ENCODE measurements around the gene TMOD1. TPM values are rescaled to one million over a fixed set of nuclear protein-coding genes. Genes with fewer than 3 reads are reported as not detected.

The TMOD1 gene
- total and polyA plus RNA-seq, 2 of the 13 experiments (the other 11 are each of a cell fraction or from before 2014, with no cell fraction given) = 0.04 to 0.07 TPM

GRCh38 chr9:97632985-97633858, 131.8 kb downstream of the TMOD1 start, which contains the start of the genes NCBP1 and TSTD2 (continued):
- TF ChIP-seq ZXDC (CRISPR knock-in tag; IDR thresholded peaks at IDR 0.05) = peak; percentile 82; the same call in 1 of the 2 replicates
- TF ChIP-seq MLLT10 (CRISPR knock-in tag; IDR thresholded peaks at IDR 0.05) = no peak
- peak; percentile 65; the same call in 1 of the 2 replicates for TF ChIP-seq NFKB2 (CRISPR knock-in tag; IDR thresholded peaks at IDR 0.05; ENCODE audit: borderline replicate concordance)
- peak; percentile 61; the same call in 1 of the 2 replicates for TF ChIP-seq ZNF232 (CRISPR knock-in tag; IDR thresholded peaks at IDR 0.05; ENCODE audit: borderline replicate concordance)
- TF ChIP-seq DNMT1 (CRISPR knock-in tag; IDR thresholded peaks at IDR 0.05) = no peak
- TF ChIP-seq PHF21A (CRISPR knock-in tag; IDR thresholded peaks at IDR 0.05) = peak; percentile 74
- no peak; the same call in 1 of the 2 replicates for TF ChIP-seq ZNF335 (CRISPR knock-in tag; IDR thresholded peaks at IDR 0.05)
- no peak for TF ChIP-seq ZNF569 (CRISPR knock-in tag; IDR thresholded peaks at IDR 0.05; ENCODE audit: borderline replicate concordance)
- 0 out of 2 replicates have a peak, but pooled peaks have one; percentile 81 for TF ChIP-seq ZNF800 (CRISPR knock-in tag; IDR thresholded peaks at IDR 0.05)
- peak; percentile 18 for TF ChIP-seq TBL1XR1 (IDR thresholded peaks at IDR 0.05; ENCODE audit: borderline replicate concordance, low read length, partially characterized antibody)
- peak; percentile 95 for TF ChIP-seq KMT2A (CRISPR knock-in tag; IDR thresholded peaks at IDR 0.05)
- peak; percentile 49; the same call in 1 of the 2 replicates for TF ChIP-seq ZNF839 (CRISPR knock-in tag; IDR thresholded peaks at IDR 0.05; ENCODE audit: borderline replicate concordance)
- TF ChIP-seq SALL1 (CRISPR knock-in tag; IDR thresholded peaks at IDR 0.05) = no peak; the same call in none of the 2 replicates
- TF ChIP-seq ZZZ3 (CRISPR knock-in tag; IDR thresholded peaks at IDR 0.05; ENCODE audit: borderline replicate concordance) = peak; percentile 7; the same call in 1 of the 2 replicates
- TF ChIP-seq HDAC1 (CRISPR knock-in tag; IDR thresholded peaks at IDR 0.05) = peak; percentile 71
- 0 out of 2 replicates have a peak, but pooled peaks have one; percentile 11 for TF ChIP-seq AKAP8 (CRISPR knock-in tag; IDR thresholded peaks at IDR 0.05)
- no peak for TF ChIP-seq RCOR2 (CRISPR knock-in tag; IDR thresholded peaks at IDR 0.05)
- peak; percentile 80 for TF ChIP-seq ZNF264 (CRISPR knock-in tag; IDR thresholded peaks at IDR 0.05)
- TF ChIP-seq SNRNP70 (IDR thresholded peaks at IDR 0.05; ENCODE audit: low read depth, low read length) = no peak
- TF ChIP-seq CREBL2 (CRISPR knock-in tag; IDR thresholded peaks at IDR 0.05; ENCODE audit: borderline replicate concordance) = peak; percentile 79; the same call in 1 of the 2 replicates
- no peak for TF ChIP-seq SOX6 (IDR thresholded peaks at IDR 0.05)
- peak; percentile 44 for TF ChIP-seq SOX6 (CRISPR knock-in tag; IDR thresholded peaks at IDR 0.05)
- TF ChIP-seq CHCHD3 (CRISPR knock-in tag; IDR thresholded peaks at IDR 0.05) = no peak
- no peak; the same call in 1 of the 2 replicates for TF ChIP-seq ETV6 (CRISPR knock-in tag; conservative IDR thresholded peaks at IDR 0.05)
- TF ChIP-seq, protein P1, sequence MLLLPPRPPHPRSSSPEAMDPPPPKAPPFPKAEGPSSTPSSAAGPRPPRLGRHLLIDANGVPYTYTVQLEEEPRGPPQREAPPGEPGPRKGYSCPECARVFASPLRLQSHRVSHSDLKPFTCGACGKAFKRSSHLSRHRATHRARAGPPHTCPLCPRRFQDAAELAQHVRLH (CRISPR knock-in tag; IDR thresholded peaks at IDR 0.05; ENCODE audit: borderline replicate concordance, low read depth) = peak; percentile 56; the same call in 1 of the 2 replicates
- peak; percentile 94 for TF ChIP-seq KAT8 (CRISPR knock-in tag; IDR thresholded peaks at IDR 0.05)
